Astrocyte (in vitro differentiated cells and primary cell): ENCODE measurements around the gene FSTL4.

ENCODE experiments used
- EZH2 ChIP-seq: IDR thresholded peaks from 2 replicates; pipeline ENCODE4 v1.6.1; 2012; ENCODE audit warnings: mild to moderate bottlenecking, low read length, inconsistent platforms; ENCODE audit not compliant: insufficient read depth
- TF ChIP-seq, protein P1 (sequence below): IDR thresholded peaks from 2 replicates; pipeline ENCODE4 v1.5.1; 2011; ENCODE audit warnings: low read depth, mild to moderate bottlenecking, inconsistent platforms, low read length, moderate library complexity; ENCODE audit not compliant: insufficient read depth

DNA sequence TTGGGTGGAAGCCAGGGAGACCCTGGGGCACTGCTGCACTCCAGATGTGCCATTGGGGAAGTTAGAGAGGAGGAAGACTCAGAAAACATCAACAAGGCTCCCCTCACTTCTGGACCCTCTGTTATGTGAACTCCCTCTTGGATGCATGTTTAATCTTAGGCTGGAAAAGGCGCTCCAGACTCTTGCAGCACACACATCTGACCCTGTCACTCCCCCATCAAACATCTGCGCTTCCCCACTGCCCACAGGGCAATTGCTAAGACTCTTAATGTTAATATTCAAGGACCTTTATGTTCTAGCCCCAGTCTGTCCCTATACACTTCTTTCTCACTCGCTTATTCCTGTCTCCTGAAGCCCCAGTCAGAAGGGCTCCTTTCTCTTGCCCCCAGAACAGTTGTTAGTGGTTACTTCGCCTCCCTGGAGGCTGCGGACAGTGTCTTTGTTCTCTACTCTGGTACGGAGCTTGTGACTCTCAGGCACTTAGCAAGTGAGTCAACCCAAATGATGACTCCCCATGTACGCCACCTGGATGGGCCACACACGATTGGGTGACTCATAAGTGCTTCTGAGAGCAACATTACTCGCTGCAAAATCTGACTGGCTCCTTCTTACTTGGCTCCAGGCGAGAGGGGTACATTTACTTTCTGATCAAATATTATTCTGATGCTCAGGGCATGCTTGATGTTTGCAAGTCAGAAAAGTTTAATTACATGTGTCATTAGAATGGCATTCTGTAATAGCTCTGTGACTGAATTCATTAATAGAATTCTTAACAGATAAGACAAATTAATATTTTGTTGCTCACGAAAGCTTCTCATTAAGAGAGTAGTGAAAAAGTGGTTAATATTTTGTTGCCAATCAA, 366.9 kb downstream of the FSTL4 start:
- TF ChIP-seq, protein P1, sequence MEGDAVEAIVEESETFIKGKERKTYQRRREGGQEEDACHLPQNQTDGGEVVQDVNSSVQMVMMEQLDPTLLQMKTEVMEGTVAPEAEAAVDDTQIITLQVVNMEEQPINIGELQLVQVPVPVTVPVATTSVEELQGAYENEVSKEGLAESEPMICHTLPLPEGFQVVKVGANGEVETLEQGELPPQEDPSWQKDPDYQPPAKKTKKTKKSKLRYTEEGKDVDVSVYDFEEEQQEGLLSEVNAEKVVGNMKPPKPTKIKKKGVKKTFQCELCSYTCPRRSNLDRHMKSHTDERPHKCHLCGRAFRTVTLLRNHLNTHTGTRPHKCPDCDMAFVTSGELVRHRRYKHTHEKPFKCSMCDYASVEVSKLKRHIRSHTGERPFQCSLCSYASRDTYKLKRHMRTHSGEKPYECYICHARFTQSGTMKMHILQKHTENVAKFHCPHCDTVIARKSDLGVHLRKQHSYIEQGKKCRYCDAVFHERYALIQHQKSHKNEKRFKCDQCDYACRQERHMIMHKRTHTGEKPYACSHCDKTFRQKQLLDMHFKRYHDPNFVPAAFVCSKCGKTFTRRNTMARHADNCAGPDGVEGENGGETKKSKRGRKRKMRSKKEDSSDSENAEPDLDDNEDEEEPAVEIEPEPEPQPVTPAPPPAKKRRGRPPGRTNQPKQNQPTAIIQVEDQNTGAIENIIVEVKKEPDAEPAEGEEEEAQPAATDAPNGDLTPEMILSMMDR, result no peak
- TF ChIP-seq EZH2, result no peak
